ENCODE data around the gene PTH2R. TPM values are rescaled to one million over a fixed set of nuclear protein-coding genes. Genes with fewer than 3 reads are reported as not detected.
"Not testable (repeated sequence)": the region's sequence is repeated elsewhere in the genome, so short reads cannot be mapped to it uniquely, and the experiment has no call there.

The PTH2R gene
- polyA plus RNA-seq, 2 donors = not detected

DNA sequence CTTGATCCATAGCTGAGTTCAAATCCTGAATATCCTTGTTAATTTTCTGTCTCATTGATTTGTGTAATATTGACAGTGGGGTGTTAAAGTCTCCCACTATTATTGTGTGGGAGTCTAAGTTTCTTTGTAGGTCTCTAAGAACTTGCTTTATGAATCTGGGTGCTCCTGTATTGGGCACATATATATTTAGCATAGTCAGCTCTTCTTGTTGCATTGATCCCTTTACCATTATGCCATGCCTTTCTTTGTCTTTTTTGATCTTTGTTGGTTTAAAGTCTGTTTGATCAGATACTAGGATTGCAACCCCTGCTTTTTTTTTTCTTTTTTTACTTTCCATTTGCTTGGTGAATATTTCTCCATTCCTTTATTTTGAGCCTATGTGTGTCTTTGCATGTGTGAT, 116.5 kb downstream of the PTH2R start:
- not testable (repeated sequence) for H3K27me3 ChIP-seq (ENCODE audit: control insufficient read depth in 1 of 2, insufficient read depth in 2 of 2, low read length in 2 of 2); H3K4me1 ChIP-seq (ENCODE audit: control insufficient read depth in 2 of 2, insufficient read depth in 2 of 2, low read length in 1 of 2); H3K4me3 ChIP-seq (ENCODE audit: low read depth in 1 of 2, low read length in 2 of 2); H3K36me3 ChIP-seq (ENCODE audit: control insufficient read depth in 2 of 2, insufficient read depth in 2 of 2, low read length in 1 of 2); H3K9me3 ChIP-seq (ENCODE audit: control insufficient read depth in 2 of 2, insufficient read depth in 1 of 2, low read depth in 1 of 2, low read length in 1 of 2); H3K27ac ChIP-seq (ENCODE audit: low read depth in 2 of 2, low read length in 1 of 2)

DNA sequence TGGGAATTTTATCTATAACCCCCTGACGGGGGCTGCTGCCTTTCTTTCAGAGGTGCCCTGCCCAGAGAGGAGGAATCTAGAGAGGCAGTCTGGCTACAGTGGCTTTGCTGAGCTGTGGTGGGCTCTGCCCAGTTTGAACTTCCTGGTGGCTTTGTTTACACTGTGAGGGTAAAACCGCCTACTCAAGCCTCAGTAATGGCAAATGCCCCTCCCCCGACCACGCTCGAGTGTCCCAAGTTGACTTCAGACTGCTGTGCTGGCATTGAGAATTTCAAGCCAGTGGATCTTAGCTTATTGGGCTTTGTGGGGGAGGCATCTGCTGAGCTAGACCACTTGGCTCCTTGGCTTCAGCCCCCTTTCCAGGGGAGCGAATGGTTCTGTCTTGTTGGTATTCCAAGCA, 118.6 kb downstream of the PTH2R start:
- not testable (repeated sequence) for H3K27me3 ChIP-seq (ENCODE audit: control insufficient read depth in 1 of 2, insufficient read depth in 2 of 2, low read length in 2 of 2); H3K4me1 ChIP-seq (ENCODE audit: control insufficient read depth in 2 of 2, insufficient read depth in 2 of 2, low read length in 1 of 2); H3K36me3 ChIP-seq (ENCODE audit: control insufficient read depth in 2 of 2, insufficient read depth in 2 of 2, low read length in 1 of 2); H3K9me3 ChIP-seq (ENCODE audit: control insufficient read depth in 2 of 2, insufficient read depth in 1 of 2, low read depth in 1 of 2, low read length in 1 of 2); H3K4me3 ChIP-seq (ENCODE audit: low read depth in 1 of 2, low read length in 2 of 2); H3K27ac ChIP-seq (ENCODE audit: low read depth in 2 of 2, low read length in 1 of 2)
- 72 to 74% methylated on average over 6 of the region's 6 CpGs for WGBS, 2 donors

DNA sequence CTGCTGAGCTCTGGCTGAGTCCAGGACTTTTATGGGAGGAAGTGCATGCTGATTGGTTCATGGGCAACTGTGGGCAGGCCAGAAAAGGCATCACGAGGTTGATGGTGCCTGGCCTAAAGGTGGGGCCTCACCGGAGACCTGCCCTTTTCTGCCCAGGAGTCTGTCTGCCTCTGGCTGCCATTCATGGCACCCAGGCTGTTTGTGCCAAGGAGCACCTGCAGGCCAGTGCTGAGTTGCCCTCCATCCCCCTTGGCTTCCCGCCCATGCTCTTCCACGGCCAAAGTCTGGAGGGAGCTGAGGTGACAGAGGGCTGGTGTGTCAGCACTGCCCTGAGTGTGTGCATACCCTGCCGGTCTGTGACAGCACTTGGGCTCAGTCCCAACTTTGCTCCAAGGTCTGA, 123.2 kb downstream of the PTH2R start:
- Histone ChIP-seq H3K9me3 (ENCODE audit: control insufficient read depth in 2 of 2, insufficient read depth in 1 of 2, low read depth in 1 of 2, low read length in 1 of 2) (no peaks in the 10 kb centered on the region), H3K4me3 (ENCODE audit: low read depth in 1 of 2, low read length in 2 of 2) (no peak overlapping the region), H3K27ac (ENCODE audit: low read depth in 2 of 2, low read length in 1 of 2) (no peak overlapping the region), H3K4me1 (ENCODE audit: control insufficient read depth in 2 of 2, insufficient read depth in 2 of 2, low read length in 1 of 2) (no peaks in the 10 kb centered on the region), H3K36me3 (ENCODE audit: control insufficient read depth in 2 of 2, insufficient read depth in 2 of 2, low read length in 1 of 2) (no peaks in the 10 kb centered on the region), H3K27me3 (ENCODE audit: control insufficient read depth in 1 of 2, insufficient read depth in 2 of 2, low read length in 2 of 2) (no peaks in the 10 kb centered on the region)
- 59 to 71% methylated on average over 5 of the region's 5 CpGs for WGBS, 2 donors

DNA sequence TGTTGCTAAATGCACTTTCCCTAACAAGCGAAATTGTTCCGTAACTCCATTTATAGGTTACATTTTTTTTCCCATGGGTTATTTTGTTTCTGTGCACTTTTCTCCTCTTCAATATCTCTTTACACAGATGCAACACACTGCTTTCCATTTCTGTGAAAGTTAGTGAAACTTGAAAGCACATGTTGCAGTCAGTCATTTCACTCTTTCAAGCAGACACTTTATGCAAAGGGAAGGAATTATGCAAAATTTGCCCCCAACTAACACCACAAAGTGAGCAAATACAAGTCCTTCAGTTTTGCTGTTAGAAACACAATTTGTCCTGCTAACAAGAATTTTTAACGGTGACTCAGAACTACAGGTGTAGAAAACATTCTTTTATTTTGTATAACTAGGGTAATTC, 124.8 kb downstream of the PTH2R start:
- Histone ChIP-seq H3K4me1 (ENCODE audit: control insufficient read depth in 2 of 2, insufficient read depth in 2 of 2, low read length in 1 of 2) (no peaks in the 10 kb centered on the region), H3K36me3 (ENCODE audit: control insufficient read depth in 2 of 2, insufficient read depth in 2 of 2, low read length in 1 of 2) (no peaks in the 10 kb centered on the region), H3K4me3 (ENCODE audit: low read depth in 1 of 2, low read length in 2 of 2) (no peak overlapping the region), H3K27ac (ENCODE audit: low read depth in 2 of 2, low read length in 1 of 2) (no peak overlapping the region), H3K27me3 (ENCODE audit: control insufficient read depth in 1 of 2, insufficient read depth in 2 of 2, low read length in 2 of 2) (no peaks in the 10 kb centered on the region), H3K9me3 (ENCODE audit: control insufficient read depth in 2 of 2, insufficient read depth in 1 of 2, low read depth in 1 of 2, low read length in 1 of 2) (no peaks in the 10 kb centered on the region)
- WGBS, 2 donors = 85 to 90% methylated on average over 3 of the region's 3 CpGs

DNA sequence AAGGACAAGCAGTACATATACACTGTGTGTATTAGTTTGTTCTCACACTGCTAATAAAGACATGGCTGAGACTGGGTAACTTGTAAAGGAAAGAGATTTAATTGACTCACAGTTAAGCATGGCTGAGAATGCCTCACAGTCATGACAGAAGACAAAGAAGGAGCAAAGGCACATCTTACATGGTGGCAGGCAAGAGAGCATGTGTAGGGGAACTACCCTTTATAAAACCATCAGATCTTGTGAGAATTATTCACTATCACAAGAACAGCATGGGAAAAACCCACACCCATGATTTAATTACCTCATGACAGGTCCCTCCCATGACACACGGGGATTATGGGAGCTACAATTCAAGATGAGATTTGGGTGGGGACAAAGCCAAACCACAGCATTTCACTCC, 129.0 kb downstream of the PTH2R start:
- not testable (repeated sequence) for H3K9me3 ChIP-seq (ENCODE audit: control insufficient read depth in 2 of 2, insufficient read depth in 1 of 2, low read depth in 1 of 2, low read length in 1 of 2); H3K36me3 ChIP-seq (ENCODE audit: control insufficient read depth in 2 of 2, insufficient read depth in 2 of 2, low read length in 1 of 2); H3K27ac ChIP-seq (ENCODE audit: low read depth in 2 of 2, low read length in 1 of 2); H3K27me3 ChIP-seq (ENCODE audit: control insufficient read depth in 1 of 2, insufficient read depth in 2 of 2, low read length in 2 of 2); H3K4me1 ChIP-seq (ENCODE audit: control insufficient read depth in 2 of 2, insufficient read depth in 2 of 2, low read length in 1 of 2); H3K4me3 ChIP-seq (ENCODE audit: low read depth in 1 of 2, low read length in 2 of 2)
- 71 to 78% methylated on average over 1 of the region's 1 CpG for WGBS, 2 donors

DNA sequence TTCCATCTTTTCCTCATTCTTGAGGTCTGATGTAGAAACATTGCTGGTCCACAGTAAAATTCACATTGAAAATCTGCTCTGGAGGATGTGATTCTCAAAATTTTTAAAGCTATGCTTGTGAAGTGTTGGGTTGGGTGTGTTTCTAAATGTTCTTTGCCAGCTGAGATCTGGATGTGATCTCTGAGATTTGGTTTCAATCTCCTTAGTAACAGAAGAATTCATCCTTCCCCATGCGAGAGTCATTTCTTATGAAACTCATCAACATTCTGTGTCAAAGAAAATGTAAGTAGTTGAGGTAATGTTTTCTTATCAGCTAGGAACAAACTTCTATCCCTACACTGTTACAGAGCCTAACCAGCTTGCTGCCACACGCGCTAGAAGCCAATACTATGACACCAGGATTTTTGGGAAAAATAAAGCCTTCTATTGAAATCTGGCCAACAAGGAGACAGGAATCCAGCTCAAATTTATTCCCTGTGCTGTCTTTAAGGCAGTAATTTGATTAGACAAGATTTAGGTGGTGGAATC, 134.9 kb downstream of the PTH2R start:
- H3K4me3 ChIP-seq (ENCODE audit: low read depth in 1 of 2, low read length in 2 of 2) = no peak overlapping the region
- 77 to 89% methylated on average over 3 of the region's 3 CpGs for WGBS, 2 donors

DNA sequence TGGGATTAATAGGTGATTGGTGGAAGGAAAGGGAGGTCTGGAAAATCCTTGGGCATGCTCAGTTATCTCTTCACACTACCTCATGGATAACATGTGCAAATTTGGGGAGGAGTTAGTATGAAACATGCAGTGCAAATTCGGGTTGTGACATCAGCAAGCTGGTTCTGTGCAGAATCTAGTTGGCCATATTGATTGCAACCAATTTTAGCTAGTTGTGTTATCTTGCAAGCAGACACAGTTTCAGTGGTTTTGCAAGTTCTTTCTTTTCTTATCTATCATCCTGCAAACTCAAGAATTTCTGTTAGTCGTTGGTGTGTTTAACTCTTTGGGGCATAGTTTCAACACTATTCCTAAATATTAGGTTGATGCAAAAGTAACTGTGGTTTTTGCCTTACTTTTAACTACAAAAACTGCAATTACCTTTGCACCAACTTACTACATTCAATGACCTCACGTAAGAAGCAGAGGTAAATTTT, 135.4 kb downstream of the PTH2R start:
- WGBS, 2 donors = 47 to 51% methylated on average over 3 of the region's 3 CpGs
- no peaks in the 10 kb centered on the region for H3K9me3 ChIP-seq (ENCODE audit: control insufficient read depth in 2 of 2, insufficient read depth in 1 of 2, low read depth in 1 of 2, low read length in 1 of 2)
- H3K4me3 ChIP-seq (ENCODE audit: low read depth in 1 of 2, low read length in 2 of 2) = no peak overlapping the region
- no peaks in the 10 kb centered on the region for H3K4me1 ChIP-seq (ENCODE audit: control insufficient read depth in 2 of 2, insufficient read depth in 2 of 2, low read length in 1 of 2)
- H3K36me3 ChIP-seq (ENCODE audit: control insufficient read depth in 2 of 2, insufficient read depth in 2 of 2, low read length in 1 of 2) = no peaks in the 10 kb centered on the region
- H3K27ac ChIP-seq (ENCODE audit: low read depth in 2 of 2, low read length in 1 of 2) = no peak overlapping the region
- H3K27me3 ChIP-seq (ENCODE audit: control insufficient read depth in 1 of 2, insufficient read depth in 2 of 2, low read length in 2 of 2) = no peaks in the 10 kb centered on the region

More for the DNA sequence above, 134.9 kb downstream of the PTH2R start:
- peaks cover 0 to 2% of the 10 kb centered on the region in 2 donors for H3K9me3 ChIP-seq (ENCODE audit: control insufficient read depth in 2 of 2, insufficient read depth in 1 of 2, low read depth in 1 of 2, low read length in 1 of 2)
- no peaks in the 10 kb centered on the region for H3K27me3 ChIP-seq (ENCODE audit: control insufficient read depth in 1 of 2, insufficient read depth in 2 of 2, low read length in 2 of 2)
- H3K4me1 ChIP-seq (ENCODE audit: control insufficient read depth in 2 of 2, insufficient read depth in 2 of 2, low read length in 1 of 2) = no peaks in the 10 kb centered on the region
- H3K27ac ChIP-seq (ENCODE audit: low read depth in 2 of 2, low read length in 1 of 2) = no peak overlapping the region
- no peaks in the 10 kb centered on the region for H3K36me3 ChIP-seq (ENCODE audit: control insufficient read depth in 2 of 2, insufficient read depth in 2 of 2, low read length in 1 of 2)

DNA sequence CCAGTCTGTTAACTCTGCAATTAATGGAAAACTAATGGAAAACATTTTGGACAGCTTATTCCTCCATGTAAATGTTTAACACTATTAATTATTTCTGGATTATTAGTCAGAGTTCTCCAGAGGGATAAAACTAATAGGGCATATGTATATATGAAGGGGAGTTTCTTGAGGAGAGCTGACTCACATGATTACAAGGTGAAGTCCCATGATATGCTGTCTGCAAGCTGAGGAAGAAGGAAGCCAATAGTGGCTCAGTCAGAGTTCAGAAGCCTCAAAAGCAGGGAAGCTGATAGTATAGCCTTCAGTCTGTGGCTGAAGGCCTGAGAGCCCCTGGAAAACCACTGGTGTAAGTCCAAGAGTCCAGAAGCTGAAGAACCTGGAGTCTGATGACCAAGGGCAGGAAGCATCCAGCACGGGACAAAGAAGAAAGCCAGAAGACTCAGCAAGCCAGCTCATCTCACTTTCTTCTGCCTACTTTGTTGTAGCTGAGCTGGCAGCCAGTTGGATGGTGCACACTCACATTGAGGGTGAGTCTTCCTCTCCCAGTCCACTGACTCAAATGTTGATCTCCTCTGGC, 136.0 kb downstream of the PTH2R start:
- no peak overlapping the region for H3K27ac ChIP-seq (ENCODE audit: low read depth in 2 of 2, low read length in 1 of 2)
- H3K27me3 ChIP-seq (ENCODE audit: control insufficient read depth in 1 of 2, insufficient read depth in 2 of 2, low read length in 2 of 2) = no peaks in the 10 kb centered on the region
- H3K36me3 ChIP-seq (ENCODE audit: control insufficient read depth in 2 of 2, insufficient read depth in 2 of 2, low read length in 1 of 2) = no peaks in the 10 kb centered on the region
- H3K4me1 ChIP-seq (ENCODE audit: control insufficient read depth in 2 of 2, insufficient read depth in 2 of 2, low read length in 1 of 2) = no peaks in the 10 kb centered on the region
- H3K4me3 ChIP-seq (ENCODE audit: low read depth in 1 of 2, low read length in 2 of 2) = no peak overlapping the region
- 78 to 80% methylated on average over 1 of the region's 1 CpG for WGBS, 2 donors
- no peaks in the 10 kb centered on the region for H3K9me3 ChIP-seq (ENCODE audit: control insufficient read depth in 2 of 2, insufficient read depth in 1 of 2, low read depth in 1 of 2, low read length in 1 of 2)

Other genes with a start within 250 kb of the PTH2R start
- gene CRYGA, start 243.2 kb upstream of the PTH2R start, polyA plus RNA-seq = not detected
- gene C2orf80, start 216.8 kb upstream of the PTH2R start, polyA plus RNA-seq = not detected
- gene IDH1, start 151.7 kb upstream of the PTH2R start, polyA plus RNA-seq = 10 to 100 TPM; 59.6 to 77.4 TPM
- gene PIKFYVE, start 140.5 kb upstream of the PTH2R start, polyA plus RNA-seq = 1 to 10 TPM; 2.9 to 3.6 TPM